ENCODE measurements around the gene CELF3.
"Not testable (repeated sequence)": the region's sequence is repeated elsewhere in the genome, so short reads cannot be mapped to it uniquely, and the experiment has no call there.

The CELF3 gene

GRCh38 chr1:151716771-151717631, at the start of gene CELF3:
Gene CELF3, minus strand, starts transcription at chr1:151716803. Its CDS starts 783 bp downstream, at chr1:151716020.
- no peak for DNase-seq

GRCh38 chr1:151763990-151764389, 47.4 kb upstream of the CELF3 start:
- DNase-seq, result no peak

- DNase-seq, result peak; percentile 67
These were observed 46.6 kb upstream of the CELF3 start, which contains the start of gene MRPL9 for GRCh38 chr1:151762941-151763921. Gene MRPL9, minus strand, starts transcription at chr1:151763496. Its CDS starts 17 bp downstream, at chr1:151763479.

- DNase-seq, result no peak
These were observed 44.2 kb upstream of the CELF3 start for GRCh38 chr1:151760597-151761385.

- DNase-seq, result no peak
These were observed 42.6 kb upstream of the CELF3 start for GRCh38 chr1:151759241-151759640.

GRCh38 chr1:151756291-151756690, 39.7 kb upstream of the CELF3 start:
- DNase-seq, result no peak

GRCh38 chr1:151741516-151741915, 24.9 kb upstream of the CELF3 start:
- no peak for DNase-seq

- DNase-seq, result no peak
These were observed 23.2 kb upstream of the CELF3 start for GRCh38 chr1:151739590-151740355.

GRCh38 chr1:151737479-151737878, 20.9 kb upstream of the CELF3 start:
- DNase-seq, result no peak

GRCh38 chr1:151737026-151737425, 20.4 kb upstream of the CELF3 start:
- DNase-seq, result no peak

- not testable (repeated sequence) for DNase-seq
These were observed 17.4 kb upstream of the CELF3 start for GRCh38 chr1:151733995-151734394.

- DNase-seq, result no peak
These were observed 16.5 kb upstream of the CELF3 start for GRCh38 chr1:151733126-151733525.

GRCh38 chr1:151729966-151730291, 13.3 kb upstream of the CELF3 start:
- DNase-seq, result no peak

- DNase-seq, result no peak
These were observed 12.8 kb upstream of the CELF3 start for GRCh38 chr1:151729157-151729965.

GRCh38 chr1:151728151-151729054, 11.8 kb upstream of the CELF3 start:
- no peak for DNase-seq

GRCh38 chr1:151723726-151724370, 7.2 kb upstream of the CELF3 start:
- DNase-seq, result no peak

GRCh38 chr1:151721788-151722510, 5.3 kb upstream of the CELF3 start:
- no peak for DNase-seq

- DNase-seq, result no peak
These were observed 4.6 kb upstream of the CELF3 start, which contains the start of gene RIIAD1 for GRCh38 chr1:151720974-151721787. Gene RIIAD1, plus strand, starts transcription at chr1:151721522. Its CDS starts 15 bp downstream, at chr1:151721537.

All from NK-92 treated with Interleukin-12 subunit alpha and Interleukin-12 subunit beta, amount 100 ng/mL, for 24 hours (cell line).